ENCODE results near the gene ZC3H14. TPM values are rescaled to one million over a fixed set of nuclear protein-coding genes. Genes with fewer than 3 reads are reported as not detected.

ZC3H14 gene
- total and polyA plus RNA-seq, 4 donors: 22.4 to 54.5 (median 31.7) TPM

- Histone ChIP-seq H3K27me3 (ENCODE audit: control insufficient read depth in 4 of 4, insufficient read depth in 4 of 4, low read length in 3 of 4) (no peaks in the 10 kb centered on the region), H3K27ac (ENCODE audit: low read depth in 1 of 2, low read length in 2 of 2) (no peak overlapping the region), H3K4me3 (ENCODE audit: low read depth in 1 of 3, low read length in 3 of 3) (no peak overlapping the region), H3K36me3 (ENCODE audit: control insufficient read depth in 4 of 4, insufficient read depth in 3 of 4, low read depth in 1 of 4, low read length in 3 of 4) (no peaks in the 10 kb centered on the region), H3K4me1 (ENCODE audit: control insufficient read depth in 4 of 4, insufficient read depth in 4 of 4, low read length in 3 of 4) (no peaks in the 10 kb centered on the region), H3K9ac (ENCODE audit: low read depth in 1 of 2, low read length in 2 of 2) (no peak overlapping the region), H3K9me3 (ENCODE audit: control insufficient read depth in 4 of 4, low read length in 3 of 4) (no peaks in the 10 kb centered on the region)
- 79% methylated on average over 5 of the region's 5 CpGs for WGBS
- TF ChIP-seq HNF4A (conservative IDR thresholded peaks at IDR 0.05) (no peak), GABPA (IDR thresholded peaks at IDR 0.05 in 1 of 2, conservative IDR thresholded peaks at IDR 0.05 in 1 of 2) (no peak)
- no peak for DNase-seq (ENCODE audit: low spot score)
Measured at GRCh38 chr14:88660056-88660455, 97.2 kb downstream of the ZC3H14 start.

GRCh38 chr14:88667555-88668273 is 104.9 kb downstream of the ZC3H14 start:
- 31% methylated on average over 4 of the region's 4 CpGs for WGBS
- TF ChIP-seq CTCF (IDR thresholded peaks at IDR 0.05; ENCODE audit: low read depth, low read length, missing input control) (peak; percentile 84), HNF4A (conservative IDR thresholded peaks at IDR 0.05) (no peak), RAD21 (IDR thresholded peaks at IDR 0.05) (peak; percentile 94 to 98)
- no peaks in the 10 kb centered on the region for H3K36me3 ChIP-seq (ENCODE audit: control insufficient read depth in 4 of 4, insufficient read depth in 3 of 4, low read depth in 1 of 4, low read length in 3 of 4)
- H3K9ac ChIP-seq (ENCODE audit: low read depth in 1 of 2, low read length in 2 of 2): no peak overlapping the region
- H3K9me3 ChIP-seq (ENCODE audit: control insufficient read depth in 4 of 4, low read length in 3 of 4): no peaks in the 10 kb centered on the region
- DNase-seq (ENCODE audit: low spot score): peak; percentile 42
- H3K27ac ChIP-seq (ENCODE audit: low read depth in 1 of 2, low read length in 2 of 2): no peak overlapping the region
- H3K4me3 ChIP-seq (ENCODE audit: low read depth in 1 of 3, low read length in 3 of 3): no peak overlapping the region
- peaks cover 0 to 4% (median 2%) of the 10 kb centered on the region in 4 donors for H3K4me1 ChIP-seq (ENCODE audit: control insufficient read depth in 4 of 4, insufficient read depth in 4 of 4, low read length in 3 of 4)
- no peaks in the 10 kb centered on the region for H3K27me3 ChIP-seq (ENCODE audit: control insufficient read depth in 4 of 4, insufficient read depth in 4 of 4, low read length in 3 of 4)

GRCh38 chr14:88668448-88669116 is 105.7 kb downstream of the ZC3H14 start:
- WGBS: 85% methylated on average over 3 of the region's 3 CpGs
- peak overlapping the region in 1 of 2 donors; percentile 12 for H3K9ac ChIP-seq (ENCODE audit: low read depth in 1 of 2, low read length in 2 of 2)
- no peaks in the 10 kb centered on the region for H3K36me3 ChIP-seq (ENCODE audit: control insufficient read depth in 4 of 4, insufficient read depth in 3 of 4, low read depth in 1 of 4, low read length in 3 of 4)
- H3K9me3 ChIP-seq (ENCODE audit: control insufficient read depth in 4 of 4, low read length in 3 of 4): no peaks in the 10 kb centered on the region
- DNase-seq (ENCODE audit: low spot score): no peak
- no peak overlapping the region for H3K4me3 ChIP-seq (ENCODE audit: low read depth in 1 of 3, low read length in 3 of 3)
- H3K27me3 ChIP-seq (ENCODE audit: control insufficient read depth in 4 of 4, insufficient read depth in 4 of 4, low read length in 3 of 4): no peaks in the 10 kb centered on the region
- no peak overlapping the region for H3K27ac ChIP-seq (ENCODE audit: low read depth in 1 of 2, low read length in 2 of 2)
- H3K4me1 ChIP-seq (ENCODE audit: control insufficient read depth in 4 of 4, insufficient read depth in 4 of 4, low read length in 3 of 4): peaks cover 0 to 4% (median 2%) of the 10 kb centered on the region in 4 donors
- no peak for TF ChIP-seq TAF1 (conservative IDR thresholded peaks at IDR 0.05)
- no peak for TF ChIP-seq YY1 (IDR thresholded peaks at IDR 0.05)
- TF ChIP-seq HNF4G (IDR thresholded peaks at IDR 0.05): no peak
- no peak for TF ChIP-seq HNF4A (conservative IDR thresholded peaks at IDR 0.05)
- TF ChIP-seq JUND (IDR thresholded peaks at IDR 0.05): no peak
- TF ChIP-seq FOXA2 (IDR thresholded peaks at IDR 0.05): no peak
- no peak for TF ChIP-seq CTCF (IDR thresholded peaks at IDR 0.05; ENCODE audit: low read depth, low read length, missing input control)
- TF ChIP-seq SP1 (IDR thresholded peaks at IDR 0.05): no peak
- TF ChIP-seq RXRA (IDR thresholded peaks at IDR 0.05): no peak
- no peak for TF ChIP-seq MAX (IDR thresholded peaks at IDR 0.05)
- no peak for TF ChIP-seq GABPA (IDR thresholded peaks at IDR 0.05 in 1 of 2, conservative IDR thresholded peaks at IDR 0.05 in 1 of 2)
- TF ChIP-seq ZBTB33 (IDR thresholded peaks at IDR 0.05): no peak
- TF ChIP-seq EGR1 (IDR thresholded peaks at IDR 0.05; ENCODE audit: low read depth in 2 of 2): no peak
- no peak for TF ChIP-seq FOXA1 (IDR thresholded peaks at IDR 0.05)
- no peak for TF ChIP-seq NR2F2 (IDR thresholded peaks at IDR 0.05)
- TF ChIP-seq ATF3 (IDR thresholded peaks at IDR 0.05): no peak
